H1 (cell line): Measurements from ENCODE around the gene RHD. TPM values are rescaled to one million over a fixed set of nuclear protein-coding genes. Genes with fewer than 3 reads are reported as not detected.
A peak's percentile ranks its signal among the peaks of the same experiment; 100 is the strongest.

Source experiments
- CTCF ChIA-PET: fragments of 300-600 bp; sonication (Branson Sonifier 250); formaldehyde crosslinking; loops from one replicate; lab custom pipeline; 2021; ENCODE audit not compliant: partially characterized antibody; lab: Charles Lee
- POLR2A ChIA-PET: fragments of 300-600 bp; sonication (Branson Sonifier 250); formaldehyde crosslinking; loops from one replicate; lab custom pipeline; 2021; ENCODE audit warnings: inconsistent platforms; ENCODE audit not compliant: partially characterized antibody; lab: Charles Lee
- DNase-seq, 2 experiments: peaks; one replicate each; pipeline versions ENCODE4 v3.0.0 to v3.0.0-alpha.2; 2010 to 2022; ENCODE audit warnings: low spot score in 2 of 2, low read depth in 1 of 2, mixed read lengths in 1 of 2
- FAIRE-seq: peaks from 2 replicates; lab custom pipeline; 2011; peaks lifted over from hg19 to GRCh38; lab: Jason Lieb, UNC
- H2AFZ ChIP-seq: 2 replicates; pipeline ENCODE4 v1.8.1; 2012; ENCODE audit warnings: low read length, inconsistent platforms
- H2AK5ac ChIP-seq: 2 replicates; pipeline ENCODE4 v1.6.1; 2013; ENCODE audit warnings: low read depth, low read length
- H2BK120ac ChIP-seq: replicated peaks from 2 replicates; pipeline ENCODE3; 2013; ENCODE audit warnings: low read depth, low read length, inconsistent platforms
- H2BK12ac ChIP-seq: 2 replicates; pipeline ENCODE4 v1.6.1; 2013; ENCODE audit warnings: low read depth, low read length
- H2BK15ac ChIP-seq: 2 replicates; pipeline ENCODE4 v1.6.1; 2013; ENCODE audit warnings: low read length
- H2BK20ac ChIP-seq: 2 replicates; pipeline ENCODE4 v1.6.1; 2013; ENCODE audit warnings: low read length
- H2BK5ac ChIP-seq: 2 replicates; pipeline ENCODE4 v1.6.1; 2013; ENCODE audit warnings: low read depth, low read length
- H3K14ac ChIP-seq: 2 replicates; pipeline ENCODE4 v1.6.1; 2013; ENCODE audit warnings: inconsistent platforms; ENCODE audit not compliant: insufficient read length
- H3K18ac ChIP-seq: 2 replicates; pipeline ENCODE4 v1.6.1; 2013; ENCODE audit warnings: low read length; ENCODE audit errors: extremely low read depth
- H3K23ac ChIP-seq: 2 replicates; pipeline ENCODE4 v1.6.1; 2013; ENCODE audit warnings: inconsistent platforms; ENCODE audit not compliant: insufficient read length
- H3K23me2 ChIP-seq: 2 replicates; pipeline ENCODE4 v1.6.1; 2013; ENCODE audit warnings: low read depth, low read length
- H3K27ac ChIP-seq: 2 replicates; pipeline ENCODE4 v1.6.1; 2011; ENCODE audit warnings: low read depth, low read length, inconsistent platforms
- H3K27me3 ChIP-seq, 4 experiments: replicated peaks in 1 of 4; 1 replicate in 1 of 4; 2 replicates in 3 of 4; pipeline versions ENCODE4 v1.6.1 to v1.8.1; 2011 to 2013; ENCODE audit warnings: low read length in 3 of 4, mild to moderate bottlenecking in 3 of 4, inconsistent platforms in 2 of 4, mixed read lengths in 2 of 4, moderate library complexity in 1 of 4; ENCODE audit not compliant: control insufficient read depth in 3 of 4, insufficient read depth in 3 of 4; ENCODE audit errors: extremely low read depth in 1 of 4
- H3K36me3 ChIP-seq, 4 experiments: 2 replicates each; pipeline versions ENCODE4 v1.6.1 to v1.8.1; 2011 to 2013; ENCODE audit warnings: mild to moderate bottlenecking in 4 of 4, low read length in 3 of 4, moderate library complexity in 2 of 4, control low read depth in 1 of 4, inconsistent platforms in 1 of 4; ENCODE audit not compliant: insufficient read depth in 4 of 4, control insufficient read depth in 2 of 4
- H3K4ac ChIP-seq: replicated peaks from 2 replicates; pipeline ENCODE3; 2013; ENCODE audit warnings: low read length, low read depth, mixed read lengths, inconsistent platforms; ENCODE audit not compliant: insufficient read length
- H3K4me1 ChIP-seq, 4 experiments: replicated peaks in 1 of 4; 1 replicate in 1 of 4; 2 replicates in 3 of 4; pipeline versions ENCODE4 v1.6.1 to v1.8.1; 2011 to 2013; ENCODE audit warnings: low read length in 3 of 4, inconsistent platforms in 2 of 4, mixed read lengths in 1 of 4; ENCODE audit not compliant: insufficient read depth in 4 of 4, control insufficient read depth in 3 of 4
- H3K4me2 ChIP-seq, 2 experiments: 2 replicates each; pipeline versions ENCODE4 v1.6.1 to v1.8.1; 2011 to 2013; ENCODE audit warnings: low read depth in 2 of 2, low read length in 2 of 2, control low read depth in 1 of 2, inconsistent platforms in 1 of 2, mild to moderate bottlenecking in 1 of 2; ENCODE audit not compliant: insufficient read depth in 1 of 2
- H3K4me3 ChIP-seq, 4 experiments: fragments of 200-600, 300-600 bp in 1 of 4; sonication (generic), shearing (Covaris generic), sonication (Bioruptor Twin) in 1 of 4; 2 replicates each; pipeline versions ENCODE4 v1.5.1 to v1.8.1; 2011 to 2016; ENCODE audit warnings: low read length in 4 of 4, low read depth in 3 of 4, control low read depth in 2 of 4, inconsistent platforms in 2 of 4, mild to moderate bottlenecking in 2 of 4, mixed read lengths in 1 of 4, moderate library complexity in 1 of 4; ENCODE audit not compliant: insufficient read depth in 2 of 4; ENCODE audit errors: extremely low read depth in 1 of 4
- H3K56ac ChIP-seq: replicated peaks from 2 replicates; pipeline ENCODE3; 2013; ENCODE audit warnings: low read depth, mild to moderate bottlenecking, mixed read lengths, low read length, inconsistent platforms; ENCODE audit not compliant: insufficient read length
- H3K79me1 ChIP-seq: 2 replicates; pipeline ENCODE4 v1.6.1; 2013; ENCODE audit warnings: low read depth, low read length, control low read depth
- H3K79me2 ChIP-seq, 2 experiments: 2 replicates each; pipeline versions ENCODE4 v1.6.1 to v1.8.1; 2012 to 2013; ENCODE audit warnings: low read length in 2 of 2, mild to moderate bottlenecking in 2 of 2, inconsistent platforms in 1 of 2; ENCODE audit not compliant: insufficient read depth in 2 of 2, control insufficient read depth in 1 of 2
- H3K9ac ChIP-seq, 4 experiments: replicated peaks in 1 of 4; 1 replicate in 1 of 4; 2 replicates in 3 of 4; pipeline versions ENCODE4 v1.6.1 to v1.8.1; 2011 to 2013; ENCODE audit warnings: low read depth in 3 of 4, low read length in 3 of 4, control low read depth in 2 of 4, mild to moderate bottlenecking in 2 of 4, moderate library complexity in 2 of 4, inconsistent platforms in 1 of 4; ENCODE audit errors: extremely low read depth in 1 of 4
- H3K9me3 ChIP-seq, 2 experiments: 2 replicates each; pipeline versions ENCODE4 v1.6.1 to v1.8.1; 2012 to 2013; ENCODE audit warnings: mild to moderate bottlenecking in 2 of 2, moderate library complexity in 2 of 2, control low read depth in 1 of 2, inconsistent platforms in 1 of 2, low read depth in 1 of 2, low read length in 1 of 2, mixed read lengths in 1 of 2; ENCODE audit not compliant: insufficient read depth in 2 of 2
- H4K20me1 ChIP-seq, 2 experiments: replicated peaks in 1 of 2; 2 replicates each; pipeline versions ENCODE3 to v1.8.1; 2011 to 2013; ENCODE audit warnings: inconsistent platforms in 2 of 2, low read length in 2 of 2, mild to moderate bottlenecking in 1 of 2; ENCODE audit not compliant: insufficient read depth in 2 of 2, control insufficient read depth in 1 of 2
- H4K5ac ChIP-seq: 2 replicates; pipeline ENCODE4 v1.6.1; 2013; ENCODE audit warnings: low read length, low read depth, mixed read lengths, inconsistent platforms; ENCODE audit not compliant: insufficient read length
- H4K8ac ChIP-seq: 2 replicates; pipeline ENCODE4 v1.8.0; 2013; ENCODE audit warnings: mild to moderate bottlenecking, moderate library complexity, low read length, inconsistent platforms; ENCODE audit not compliant: insufficient read depth; ENCODE audit errors: extremely low read depth
- H4K91ac ChIP-seq: replicated peaks from 2 replicates; pipeline ENCODE3; 2013; ENCODE audit warnings: low read length, mixed read lengths, inconsistent platforms; ENCODE audit not compliant: insufficient read length
- HDAC2 ChIP-seq, 2 experiments: fragments of 300-600 bp in 1 of 2; sonication (generic) in 1 of 2; IDR thresholded peaks; 2 replicates each; pipeline ENCODE4 v1.6.1; 2011 to 2012; ENCODE audit warnings: low read depth in 2 of 2, low read length in 2 of 2, mild to moderate bottlenecking in 2 of 2, moderate library complexity in 2 of 2, borderline replicate concordance in 1 of 2, inconsistent platforms in 1 of 2
- JUND ChIP-seq: IDR thresholded peaks from 2 replicates; pipeline ENCODE4 v1.6.1; 2011; ENCODE audit warnings: mild to moderate bottlenecking, improper control_type of control experiment, low read length
- MAFK ChIP-seq: IDR thresholded peaks from 2 replicates; pipeline ENCODE4 v1.6.1; 2012; ENCODE audit warnings: low read depth, mild to moderate bottlenecking, improper control_type of control experiment, low read length
- SIN3A ChIP-seq, 2 experiments: IDR thresholded peaks in 1 of 2; conservative IDR thresholded peaks in 1 of 2; 2 replicates each; pipeline ENCODE4 v1.6.1; 2011 to 2012; ENCODE audit warnings: low read length in 2 of 2, improper control_type of control experiment in 1 of 2, low read depth in 1 of 2, mild to moderate bottlenecking in 1 of 2
- USF2 ChIP-seq: IDR thresholded peaks from 2 replicates; pipeline ENCODE4 v1.6.1; 2011; ENCODE audit warnings: low read length, improper control_type of control experiment
- ZNF274 ChIP-seq: IDR thresholded peaks from 2 replicates; pipeline ENCODE4 v1.7.0; 2012; ENCODE audit warnings: low read length, borderline replicate concordance; ENCODE audit errors: extremely low read depth
- WGBS, 2 experiments: shearing (Covaris generic) in 1 of 2; methylation state at CpG; one replicate each; pipeline versions ENCODE4 v1.1.6 to v1.1.7; 2013 to 2015; ENCODE audit warnings: low lambda C conversion rate in 2 of 2, mixed read lengths in 2 of 2, inconsistent platforms in 1 of 2, low coverage in 1 of 2, missing lambda C conversion rate in 1 of 2; ENCODE audit not compliant: insufficient replicate concordance in 2 of 2, insufficient coverage in 1 of 2, insufficient read length in 1 of 2; ENCODE audit errors: extremely low coverage in 1 of 2, missing lambda C conversion rate in 1 of 2; 5-methylcytosine and 5-hydroxymethylcytosine counted together
- polyA plus RNA-seq, 7 experiments: library from polyadenylated mRNA; depleted of rRNA in 3 of 7; stranded (reverse) in 5 of 7; unstranded in 2 of 7; fragments of >200 nt in 5 of 7; fragments of 200-250 nt in 2 of 7; gene quantifications; 1 replicate in 5 of 7; 2 replicates in 1 of 7; 4 replicates in 1 of 7; pipeline versions ENCODE4 v1.2.1 to v1.2.3, GENCODE V29; 2011 to 2013; ENCODE audit warnings: missing spikeins in 2 of 7, mixed read lengths in 2 of 7
- total RNA-seq: library from RNA; stranded (reverse); fragmentation: NEBNext Ultra II Directional; extraction: Animal tissue kit (Norgen Biotek cat#: 25700); gene quantifications from 2 replicates; pipeline ENCODE4 v1.2.1, GENCODE V29; 2021

The RHD gene
- total and polyA plus RNA-seq, 2 of the 8 experiments (the other 6 are each of a cell fraction or from before 2014, with no cell fraction given): 0.21 TPM; not detected in 1

GRCh38 chr1:25253911-25254310 is 18.4 kb upstream of the RHD start:
- Histone ChIP-seq H3K27me3 (no peaks in the 10 kb centered on the region), H3K79me2 (no peaks in the 10 kb centered on the region), H3K23ac (no peak overlapping the region), H3K9me3 (no peaks in the 10 kb centered on the region), H2BK15ac (no peak overlapping the region), H3K36me3 (no peaks in the 10 kb centered on the region), H2BK12ac (no peak overlapping the region), H4K5ac (no peak overlapping the region), H2AFZ (no peak overlapping the region), H2AK5ac (no peak overlapping the region), H4K20me1 (no peaks in the 10 kb centered on the region), H3K56ac (no peak overlapping the region), H3K27ac (0 out of 2 replicates have a peak overlapping the region, but pooled peaks have one; percentile 51), H4K91ac (no peak overlapping the region), H4K8ac (no peak overlapping the region; the same call in 1 of the 2 replicates), H3K4me1 (peaks cover 0 to 5% (median 4%) of the 10 kb centered on the region in 4 experiments; a peak in 4 of 7 replicates), H3K14ac (no peak overlapping the region), H3K4me3 (no peak overlapping the region), H3K4ac (no peak overlapping the region), H2BK5ac (no peak overlapping the region), H3K79me1 (no peaks in the 10 kb centered on the region), H3K23me2 (no peaks in the 10 kb centered on the region), H3K4me2 (peak overlapping the region in 1 of 2 experiments; percentile 10; a peak in 1 of 4 replicates), H2BK120ac (no peak overlapping the region), H2BK20ac (no peak overlapping the region), H3K9ac (no peak overlapping the region), H3K18ac (no peak overlapping the region)
- FAIRE-seq (peak; percentile 86), DNase-seq (no peak)
- CTCF ChIA-PET: interaction anchor here (0.6 to 1.5 kb wide), 4 partner anchors 15 to 266 kb away, joined by 3 to 5 read pairs (median 3); no protein-coding TSS in a partner anchor
- WGBS, 2 experiments: 58% methylated on average over 2 of the region's 2 CpGs; no CpG with 5 or more reads in 1 of the 2 experiments
- POLR2A ChIA-PET: interaction anchor here (1.0 to 1.7 kb wide), 4 partner anchors 9 to 32 kb away, joined by 3 to 9 read pairs (median 4); no protein-coding TSS in a partner anchor
- TF ChIP-seq ZNF274: no peak
- TF ChIP-seq SIN3A (conservative IDR thresholded peaks at IDR 0.05 in 1 of 2, IDR thresholded peaks at IDR 0.05 in 1 of 2; ENCODE audit: low read depth in 1 of 2, low read length in 2 of 2): no peak
- TF ChIP-seq USF2: peak; percentile 14; the same call in 1 of the 2 replicates
- no peak for TF ChIP-seq HDAC2 (IDR thresholded peaks at IDR 0.05; ENCODE audit: borderline replicate concordance in 1 of 2, low read depth in 2 of 2, low read length in 2 of 2)
- TF ChIP-seq JUND: peak; percentile 58; the same call in 1 of the 2 replicates
- no peak for TF ChIP-seq MAFK
